HTR-8/SVneo (cell line): ENCODE results near the gene ARFGEF3.
A peak's percentile ranks its signal among the peaks of the same experiment; 100 is the strongest.
"Not testable (repeated sequence)": the region's sequence is repeated elsewhere in the genome, so short reads cannot be mapped to it uniquely, and the experiment has no call there.

Experiments used
- DNase-seq: peaks from one replicate; pipeline ENCODE4 v3.0.0; 2011; ENCODE audit warnings: low spot score, mixed read lengths; ENCODE audit not compliant: insufficient read length
- FAIRE-seq: peaks from 2 replicates; lab custom pipeline; 2011; peaks lifted over from hg19 to GRCh38; lab: Jason Lieb, UNC

ARFGEF3 gene

GRCh38 chr6:138336221-138336620 is 174.5 kb downstream of the ARFGEF3 start:
- DNase-seq (no peak), FAIRE-seq (no peak)

- DNase-seq (no peak), FAIRE-seq (no peak)
These were observed 175.3 kb downstream of the ARFGEF3 start for GRCh38 chr6:138337076-138337475.

- FAIRE-seq = no peak
- no peak for DNase-seq
These were observed 177.3 kb downstream of the ARFGEF3 start for GRCh38 chr6:138339024-138339423.

- FAIRE-seq = no peak
- DNase-seq = no peak
These were observed 179.4 kb downstream of the ARFGEF3 start for GRCh38 chr6:138341176-138341575.

GRCh38 chr6:138343112-138343511 is 181.4 kb downstream of the ARFGEF3 start:
- no peak for DNase-seq
- FAIRE-seq = no peak

- DNase-seq (no peak), FAIRE-seq (no peak)
These were observed 184.0 kb downstream of the ARFGEF3 start for GRCh38 chr6:138345565-138346285.

- no peak for FAIRE-seq
These were observed 184.8 kb downstream of the ARFGEF3 start for GRCh38 chr6:138346302-138347195.

GRCh38 chr6:138347864-138348263 is 186.1 kb downstream of the ARFGEF3 start:
- no peak for FAIRE-seq

More at GRCh38 chr6:138346302-138347195, 184.8 kb downstream of the ARFGEF3 start:
- DNase-seq = no peak

GRCh38 chr6:138349891-138350290 is 188.2 kb downstream of the ARFGEF3 start:
- DNase-seq (no peak), FAIRE-seq (no peak)

More at GRCh38 chr6:138347864-138348263, 186.1 kb downstream of the ARFGEF3 start:
- DNase-seq = no peak

GRCh38 chr6:138357928-138358327 is 196.2 kb downstream of the ARFGEF3 start:
- DNase-seq = no peak
- FAIRE-seq = no peak

GRCh38 chr6:138368684-138369083 is 206.9 kb downstream of the ARFGEF3 start:
- DNase-seq, FAIRE-seq: not testable (repeated sequence)

- FAIRE-seq (no peak), DNase-seq (no peak)
These were observed 209.1 kb downstream of the ARFGEF3 start for GRCh38 chr6:138370631-138371451.

GRCh38 chr6:138371452-138371711 is 209.6 kb downstream of the ARFGEF3 start:
- DNase-seq = no peak
- FAIRE-seq = no peak

GRCh38 chr6:138371720-138372119 is 210.0 kb downstream of the ARFGEF3 start:
- DNase-seq (peak; percentile 6), FAIRE-seq (no peak)

- no peak for FAIRE-seq
- peak; percentile 8 for DNase-seq
These were observed 211.1 kb downstream of the ARFGEF3 start for GRCh38 chr6:138372711-138373463.

- DNase-seq (no peak), FAIRE-seq (no peak)
These were observed 212.5 kb downstream of the ARFGEF3 start for GRCh38 chr6:138374230-138374629.

- no peak for DNase-seq
- FAIRE-seq = no peak
These were observed 213.1 kb downstream of the ARFGEF3 start for GRCh38 chr6:138374815-138375214.

- FAIRE-seq (no peak), DNase-seq (no peak)
These were observed 215.3 kb downstream of the ARFGEF3 start for GRCh38 chr6:138377042-138377441.

GRCh38 chr6:138377844-138378243 is 216.1 kb downstream of the ARFGEF3 start, which contains the start of gene SMIM28:
Gene SMIM28 (plus strand): TSS chr6:138377905. CDS start chr6:138378073, 168 bp downstream.
- FAIRE-seq (no peak), DNase-seq (no peak)

- DNase-seq = no peak
- no peak for FAIRE-seq
These were observed 216.7 kb downstream of the ARFGEF3 start for GRCh38 chr6:138378463-138378862.
